GM19324 (cell line): ENCODE measurements around the gene TLE4.
A peak's percentile ranks its signal among the peaks of the same experiment; 100 is the strongest.
"Not testable (repeated sequence)": the region's sequence is repeated elsewhere in the genome, so short reads cannot be mapped to it uniquely, and the experiment has no call there.

ENCODE experiments used
- ATAC-seq: cut with Tn5 transposase; IDR thresholded peaks from one replicate; pipeline ENCODE4 v1.9.1; 2021; ENCODE audit warnings: mild to moderate bottlenecking, moderate library complexity; ENCODE audit not compliant: unreplicated experiment, low FRiP score

Gene TLE4

DNA sequence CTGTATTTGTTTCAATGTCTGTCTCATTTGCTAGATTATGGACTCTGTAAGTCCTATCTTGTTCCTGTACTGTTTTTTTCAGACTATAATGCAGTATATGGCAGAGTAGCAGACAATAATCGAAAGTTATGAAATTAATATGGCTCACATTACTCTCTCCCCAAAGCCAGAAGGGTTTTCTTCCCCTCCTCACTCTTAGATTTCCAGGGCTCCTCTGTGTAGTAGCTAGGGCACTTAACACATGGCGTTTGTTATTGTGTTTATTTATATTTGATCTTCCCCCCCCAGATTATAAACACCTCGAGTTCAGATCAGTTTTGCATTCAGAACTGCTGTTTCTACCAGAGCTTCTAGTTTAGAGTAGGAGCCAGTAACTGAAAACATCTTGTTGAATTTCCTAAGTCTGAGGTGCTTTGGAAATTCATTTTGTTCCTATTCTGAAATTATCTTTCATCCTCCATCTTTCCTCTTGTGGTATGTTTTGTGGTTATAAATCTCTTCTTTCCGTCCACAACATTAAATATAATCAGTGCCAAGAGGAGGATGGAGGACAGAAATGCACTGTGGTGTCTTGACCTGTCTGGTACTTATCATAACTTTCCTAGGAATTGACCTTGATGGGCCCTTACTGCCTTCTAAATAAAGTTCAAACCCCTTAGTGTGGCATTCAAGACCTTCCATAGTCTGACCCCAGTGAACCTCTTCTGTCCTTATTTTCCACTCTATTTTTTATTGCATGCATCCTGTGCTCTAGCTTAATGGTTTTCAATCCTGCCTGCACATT, 27.0 kb downstream of the TLE4 start:
- no peak for ATAC-seq

DNA sequence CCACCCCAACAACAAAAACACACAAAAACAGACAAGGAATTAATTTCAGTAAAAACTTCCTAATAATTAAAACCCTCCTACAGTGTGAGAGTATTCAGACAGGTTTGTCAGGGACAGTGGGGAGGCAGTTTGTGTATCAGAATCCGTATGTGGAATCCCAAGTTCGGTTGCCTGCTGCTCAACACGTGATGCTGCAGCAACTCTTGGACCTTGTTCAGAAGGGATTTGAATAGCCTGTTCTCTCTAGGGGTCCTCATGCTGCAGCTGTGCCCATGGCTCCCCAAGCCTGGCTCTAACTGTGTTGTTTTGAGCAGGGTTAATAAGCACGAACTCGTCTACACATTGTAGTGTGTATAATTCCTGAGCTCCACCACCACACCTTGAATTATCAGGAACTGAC, 28.7 kb downstream of the TLE4 start:
- no peak for ATAC-seq

DNA sequence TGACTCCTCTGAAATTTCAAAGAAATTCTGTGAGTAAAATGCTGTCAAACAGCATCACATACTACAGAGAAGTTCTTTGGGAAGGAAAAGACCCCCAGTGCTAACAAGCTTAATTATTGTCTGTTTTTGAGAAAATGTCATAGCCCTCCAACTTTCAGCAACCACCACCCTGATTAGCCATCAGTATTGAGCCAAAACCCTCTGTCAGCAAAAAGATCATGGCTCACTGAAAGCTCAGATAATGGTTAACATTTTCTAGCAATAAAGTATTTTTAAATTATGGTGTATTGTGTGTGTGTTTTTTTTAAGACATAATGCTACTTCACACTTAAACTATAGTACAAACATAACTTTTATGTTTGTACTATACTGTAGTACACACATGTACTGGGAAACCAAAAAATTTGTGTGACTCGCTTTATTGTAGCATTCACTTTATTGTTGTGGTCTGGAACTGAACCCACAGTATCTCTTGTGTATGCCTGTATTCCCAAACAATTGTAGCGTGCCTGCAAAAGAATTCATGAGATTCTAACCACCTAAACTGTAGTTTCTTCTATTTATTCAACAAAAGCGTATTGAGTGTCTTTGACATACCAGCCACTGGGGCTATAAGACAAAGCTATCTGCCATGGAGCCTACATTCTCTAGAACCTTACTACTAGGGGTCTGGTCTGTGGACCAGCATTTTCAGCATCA, 31.6 kb downstream of the TLE4 start:
- ATAC-seq, result no peak

DNA sequence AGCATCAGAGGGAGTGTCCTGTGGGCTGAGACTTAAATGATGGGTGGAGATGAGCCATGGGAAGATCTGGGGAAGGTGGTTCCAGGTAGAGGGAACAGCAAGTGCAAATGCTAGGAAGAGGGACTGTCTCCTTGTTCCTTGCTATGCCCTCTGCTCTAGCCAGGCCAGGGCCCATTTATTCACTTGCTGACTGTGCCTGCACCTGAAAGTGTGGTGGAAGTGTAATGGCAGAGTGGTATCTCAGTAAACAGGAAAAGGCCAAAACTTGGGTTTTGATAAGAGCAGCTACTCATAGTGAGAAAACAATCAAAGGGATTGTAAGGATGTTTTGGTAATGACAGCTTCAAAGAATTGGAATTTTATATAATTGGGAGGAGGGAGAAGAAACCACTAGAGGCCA, 32.4 kb downstream of the TLE4 start:
- no peak for ATAC-seq

DNA sequence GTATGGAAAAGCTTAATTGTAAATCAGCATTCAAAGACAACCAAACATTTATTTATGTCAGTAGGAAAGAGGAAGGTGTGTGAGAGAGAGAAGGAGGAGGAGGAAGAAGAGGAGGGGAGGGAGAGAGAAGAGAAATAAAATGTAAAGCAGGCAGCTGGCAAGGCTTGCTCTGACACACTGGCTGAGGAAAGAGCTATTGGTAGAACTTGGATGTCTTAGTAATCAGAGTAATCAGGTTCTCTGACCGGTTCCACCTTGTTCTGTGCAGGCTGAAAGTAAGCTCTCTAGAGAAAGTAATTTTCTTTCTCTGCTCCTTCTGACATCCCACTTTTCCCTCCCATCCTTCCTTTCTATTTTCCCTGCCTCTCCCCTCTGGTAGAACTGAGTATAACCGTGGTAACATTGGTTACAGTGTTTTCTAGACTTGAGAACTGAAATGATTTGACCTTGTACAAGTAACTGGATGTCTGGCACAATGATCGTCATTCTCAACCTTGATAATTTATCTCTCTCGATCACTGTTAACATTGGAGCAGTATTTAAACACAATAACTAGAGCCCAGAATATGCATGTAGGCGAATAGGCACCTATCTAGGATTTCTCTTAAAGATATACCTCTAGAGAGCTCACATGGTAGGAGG, 33.3 kb downstream of the TLE4 start:
- ATAC-seq, result no peak

DNA sequence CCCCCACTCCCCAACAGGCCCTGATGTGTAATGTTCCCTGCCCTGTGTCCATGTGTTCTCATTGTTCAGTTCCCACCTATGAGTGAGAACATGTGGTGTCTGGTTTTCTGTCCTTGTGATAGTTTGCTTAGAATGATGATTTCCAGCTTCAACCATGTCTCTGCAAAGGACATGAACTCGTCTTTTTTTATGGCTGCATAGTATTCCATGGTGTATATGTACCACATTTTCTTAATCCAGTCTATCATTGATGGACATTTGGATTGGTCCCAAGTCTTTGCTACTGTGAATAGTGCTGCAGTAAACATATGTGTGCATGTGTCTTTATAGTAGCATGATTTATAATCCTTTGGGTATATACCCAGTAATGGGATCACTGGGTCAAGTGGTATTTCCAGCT, 34.8 kb downstream of the TLE4 start:
- ATAC-seq, result not testable (repeated sequence)

DNA sequence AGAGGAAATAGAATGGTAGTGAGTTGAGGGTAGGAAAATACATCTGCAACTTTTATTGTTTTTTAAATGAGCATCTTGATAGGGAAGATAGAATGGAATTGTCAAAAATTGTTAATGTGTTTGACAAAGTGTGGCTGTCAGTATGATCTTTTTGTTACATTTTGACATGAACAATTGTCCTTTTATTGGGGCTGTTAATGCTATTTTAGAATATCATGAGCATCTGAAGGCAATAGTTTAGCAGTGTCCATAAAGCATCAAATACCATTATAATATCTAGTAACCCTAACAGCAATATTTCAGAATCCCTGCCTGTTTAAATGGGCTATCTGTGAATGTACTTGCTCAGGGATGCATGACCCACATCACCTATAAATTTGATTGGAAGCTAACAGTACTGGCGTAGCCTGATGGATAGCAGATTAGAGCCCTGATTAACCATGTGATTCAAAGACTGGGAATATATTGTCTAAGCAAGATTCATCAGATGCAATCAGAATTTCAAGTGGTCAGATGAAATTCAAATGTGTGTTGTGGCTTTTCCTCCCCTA, 37.8 kb downstream of the TLE4 start:
- ATAC-seq, result no peak

DNA sequence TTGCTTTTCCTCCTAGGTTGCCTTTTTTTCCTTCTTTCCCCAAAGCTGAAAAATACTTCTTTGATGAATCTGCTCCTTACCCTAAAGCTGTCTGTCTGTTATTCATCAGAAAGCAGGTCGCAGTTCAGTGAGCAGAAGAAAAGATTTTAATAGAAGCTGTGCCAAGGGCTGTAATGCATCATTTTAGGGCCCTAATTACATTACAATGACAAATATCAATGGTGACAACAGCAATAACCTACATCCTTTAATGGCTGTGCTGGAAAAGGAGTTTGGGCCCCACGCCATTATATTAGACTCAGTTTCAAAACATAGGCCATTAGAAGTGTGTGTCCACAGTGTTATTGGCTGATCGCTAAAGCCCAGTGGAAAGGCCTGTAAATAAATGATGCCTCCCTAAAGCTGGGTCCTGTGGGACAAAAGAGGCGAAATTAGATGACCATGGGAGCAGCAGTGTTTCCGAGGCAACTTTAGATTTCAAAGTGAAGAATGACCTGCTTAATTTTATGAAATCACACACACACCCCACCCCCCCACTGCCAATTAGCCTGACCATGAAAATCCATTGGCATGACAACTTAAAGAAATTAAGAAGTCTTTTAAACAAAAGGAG, 38.4 kb downstream of the TLE4 start:
- ATAC-seq, result no peak

DNA sequence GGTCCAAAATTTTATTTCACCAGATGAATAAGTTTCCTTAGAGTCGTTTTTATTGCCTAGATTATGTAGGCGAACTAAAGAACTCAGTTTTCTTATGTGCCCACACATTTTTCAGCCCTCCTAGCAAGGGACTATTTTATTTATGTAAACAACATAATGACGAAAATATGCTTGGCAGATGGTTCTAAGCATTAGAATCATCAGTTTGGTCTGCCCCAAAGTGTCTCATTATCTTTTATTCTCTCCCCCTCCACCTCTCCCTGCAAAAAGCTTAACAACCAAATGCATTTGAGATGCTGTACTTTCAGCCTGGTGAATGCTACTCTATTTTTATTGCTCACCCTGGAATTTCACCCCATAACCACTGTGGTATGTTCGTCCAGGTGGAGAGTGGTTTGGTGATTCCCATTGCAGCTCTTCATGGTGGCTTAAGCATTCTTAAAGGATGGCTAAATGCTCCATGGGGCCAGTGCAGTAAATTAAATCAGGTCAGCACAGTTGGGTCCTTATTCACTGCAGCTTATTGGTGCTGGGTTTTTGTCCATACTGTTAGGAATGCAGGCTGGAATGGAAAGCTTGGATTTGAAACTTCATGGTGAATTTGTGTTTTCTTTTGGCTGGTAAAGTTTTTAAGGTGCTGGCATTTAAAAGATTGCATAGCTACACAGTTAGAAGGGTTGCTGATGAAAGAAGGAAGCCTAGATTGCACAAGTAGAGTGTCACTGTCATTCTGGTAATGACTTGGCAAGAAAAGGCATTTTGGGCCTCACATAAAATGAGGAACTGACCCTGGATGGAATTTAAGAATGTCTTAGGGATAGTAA, 39.2 kb downstream of the TLE4 start:
- ATAC-seq, result no peak

DNA sequence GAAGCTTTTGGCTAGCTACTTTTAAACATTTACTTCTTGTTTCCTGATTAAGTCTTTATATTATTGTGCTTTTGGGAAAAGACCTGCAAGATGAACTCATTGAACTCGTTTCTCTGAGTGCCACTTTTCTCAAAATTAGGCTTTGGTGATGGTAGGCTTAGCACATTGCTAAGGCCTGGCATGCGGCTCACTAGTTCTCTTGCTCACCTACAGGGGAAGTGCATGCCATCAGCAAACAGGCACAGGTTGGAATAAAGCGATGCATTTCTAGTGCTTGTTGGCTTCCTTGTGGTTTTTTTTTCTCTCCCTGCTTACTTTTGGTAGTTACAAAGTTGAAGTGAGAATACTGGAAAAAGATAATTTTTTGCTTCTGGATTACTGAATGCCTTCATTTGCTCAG, 41.4 kb downstream of the TLE4 start:
- ATAC-seq, result no peak

DNA sequence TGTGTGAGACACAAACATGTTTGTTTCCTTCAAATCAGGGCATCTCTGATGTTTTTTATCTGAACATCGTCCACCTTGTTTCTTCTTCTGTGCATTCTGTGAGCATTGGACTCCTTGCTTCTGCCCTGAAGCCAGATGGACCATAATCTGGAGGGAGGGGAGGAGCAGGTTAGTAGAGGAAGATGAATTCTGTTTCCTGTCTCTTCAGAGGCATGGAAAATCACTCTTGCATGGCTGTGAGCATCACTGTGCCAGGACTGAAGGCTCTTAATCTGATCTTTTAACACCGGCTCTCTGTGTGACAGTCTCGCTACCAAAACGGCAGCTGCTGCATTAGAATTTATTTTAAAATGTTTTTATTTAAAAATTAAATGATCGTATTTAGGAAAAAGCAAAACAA, 43.3 kb downstream of the TLE4 start:
- ATAC-seq, result no peak

DNA sequence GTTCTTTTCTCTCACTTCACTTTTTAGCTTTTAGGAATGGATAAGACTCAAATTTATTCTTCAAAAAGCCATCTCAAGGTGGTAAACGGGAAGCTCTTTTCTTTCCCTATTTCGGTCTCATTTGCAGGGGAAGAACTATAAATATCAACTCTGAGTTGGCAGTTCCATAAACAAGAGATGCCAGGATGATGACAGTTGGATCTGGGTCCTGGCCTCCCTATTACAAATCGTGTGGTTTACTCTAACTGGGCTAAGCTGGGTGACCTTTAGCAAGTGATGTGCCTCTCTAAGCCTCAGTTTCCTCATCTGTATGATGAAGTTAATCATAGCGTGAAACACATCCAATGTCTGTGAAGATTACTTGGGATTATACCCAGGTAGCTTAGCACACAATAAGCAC, 44.2 kb downstream of the TLE4 start:
- ATAC-seq, result no peak

DNA sequence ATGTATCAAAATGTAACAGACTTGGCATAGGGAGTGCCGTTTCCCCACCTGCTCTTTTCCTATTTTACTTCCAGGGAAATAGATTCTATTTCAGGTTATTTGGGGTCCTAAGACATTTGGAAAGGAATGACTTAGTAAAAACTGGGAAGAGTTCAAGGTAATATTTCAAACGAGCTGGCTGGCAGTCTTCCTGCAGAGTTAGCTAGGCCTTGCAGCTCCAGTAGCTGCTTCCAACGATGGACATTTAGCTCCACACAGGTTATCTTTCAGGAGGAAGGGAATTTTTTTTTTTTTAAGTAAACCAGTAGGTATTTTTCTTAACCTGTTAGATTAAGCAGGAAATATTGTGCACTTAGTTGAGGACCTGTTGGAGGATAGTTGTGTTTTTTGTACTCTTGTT, 45.2 kb downstream of the TLE4 start:
- ATAC-seq, result no peak

DNA sequence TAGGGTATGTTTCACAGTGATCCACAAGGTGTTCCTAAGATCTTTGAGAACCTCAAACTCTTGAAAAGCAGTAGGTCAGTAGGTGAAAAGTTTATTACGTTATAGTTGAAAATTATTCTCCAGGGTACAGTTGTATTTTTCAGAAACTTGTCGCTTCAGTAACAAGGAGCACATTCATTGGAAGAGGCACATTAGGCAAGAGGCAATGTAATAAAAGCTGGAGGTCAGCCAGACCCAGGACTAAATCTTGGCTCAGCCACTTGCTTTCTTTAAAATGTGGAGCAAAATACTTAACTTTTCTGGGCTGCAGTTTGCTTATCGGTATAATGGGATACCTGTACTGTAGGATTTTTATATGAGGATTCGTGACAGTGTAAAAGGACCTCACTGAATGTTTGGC, 45.6 kb downstream of the TLE4 start:
- no peak for ATAC-seq

DNA sequence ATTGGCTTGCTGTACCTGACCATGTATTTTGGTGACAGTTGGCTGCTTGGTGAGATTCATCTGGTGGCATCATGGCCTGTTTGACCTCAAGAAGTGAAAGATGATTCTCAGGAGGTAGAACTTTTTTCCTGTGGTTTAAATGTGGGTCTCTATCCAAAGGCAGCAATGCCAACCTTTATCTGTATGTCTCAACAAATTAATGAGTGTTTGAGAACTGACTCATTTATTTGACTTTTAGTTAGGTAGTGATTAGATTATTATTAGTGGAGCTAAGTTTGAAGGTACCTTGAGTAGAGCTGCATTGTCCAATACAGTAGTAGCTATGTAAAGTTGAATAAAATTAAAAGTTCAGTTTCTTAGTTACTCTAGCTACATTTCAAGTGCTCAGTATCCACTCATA, 48.2 kb downstream of the TLE4 start:
- ATAC-seq, result no peak

DNA sequence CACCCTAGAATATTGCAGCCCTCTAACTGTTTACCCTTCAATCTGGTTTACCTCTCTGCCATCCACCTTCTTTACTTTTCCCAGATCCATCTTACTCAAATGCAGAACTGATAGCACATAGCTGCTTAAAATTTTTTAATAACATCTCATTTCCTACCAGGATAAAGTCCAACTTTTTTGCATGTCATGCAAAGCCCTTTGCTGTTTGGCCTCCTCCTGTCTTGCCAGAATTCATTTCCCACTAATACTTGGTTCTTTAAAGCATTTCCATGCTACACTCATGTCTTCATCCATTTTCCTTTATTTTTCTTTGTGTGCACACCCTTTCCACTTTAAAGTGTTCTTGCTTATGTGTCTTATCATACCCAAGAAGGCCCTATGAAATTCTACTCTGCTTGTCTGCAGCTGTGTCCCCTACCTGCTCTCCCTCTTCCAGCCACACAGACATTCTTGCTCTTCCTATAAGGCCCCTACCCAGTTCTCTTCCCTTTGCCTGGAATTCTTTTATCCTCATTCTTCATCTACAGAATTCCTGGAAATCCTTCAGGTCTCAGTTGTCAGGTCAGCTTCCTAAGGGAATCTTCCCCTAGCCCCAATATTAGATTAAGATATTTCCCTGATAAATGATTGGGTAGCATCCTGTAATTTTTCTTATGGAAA, 50.3 kb downstream of the TLE4 start:
- ATAC-seq, result no peak

DNA sequence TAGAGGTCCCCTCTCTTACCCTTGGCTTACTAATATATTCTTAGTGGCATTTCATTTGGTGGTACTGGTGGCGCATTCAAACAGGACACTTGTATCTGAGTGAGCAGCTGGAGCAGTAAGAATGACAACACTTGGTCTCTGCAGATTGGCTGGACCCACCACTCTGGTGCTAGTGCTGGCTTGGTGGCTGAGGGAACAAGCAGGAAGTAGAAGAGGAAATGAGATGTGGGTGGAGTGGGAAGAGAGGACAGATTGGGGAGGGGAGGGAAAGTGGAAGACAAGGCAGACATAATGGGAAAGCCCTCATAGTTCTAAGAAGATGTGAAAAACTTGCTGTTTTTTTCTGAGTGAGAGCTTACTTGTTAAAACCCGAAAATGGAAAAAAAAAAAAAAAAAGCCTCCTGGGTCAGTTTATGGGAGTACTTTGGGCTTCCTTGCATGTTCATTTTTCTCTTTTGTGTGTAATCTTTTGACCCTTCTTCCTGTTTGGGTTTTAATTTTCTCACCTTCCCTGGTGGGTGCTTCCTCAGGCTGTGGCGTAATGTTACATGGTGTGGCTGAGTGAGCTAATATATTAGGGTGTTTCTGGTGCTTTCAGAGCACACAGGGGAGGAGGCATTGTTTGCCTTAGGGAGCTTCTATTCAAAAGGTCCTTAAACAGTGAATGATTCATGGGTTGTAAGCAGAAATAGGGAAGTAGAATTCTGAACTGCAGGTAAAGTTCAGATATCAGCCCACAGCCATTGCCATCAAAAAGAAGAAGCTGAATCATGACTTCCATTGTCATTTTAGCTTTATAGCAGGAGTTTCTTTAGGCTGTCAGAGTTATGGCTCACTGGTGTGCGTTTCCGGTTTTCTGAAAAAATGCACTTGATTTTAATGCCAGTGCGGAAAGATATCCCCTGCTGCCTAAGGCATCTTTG, 52.3 kb downstream of the TLE4 start:
- peak; percentile 90 for ATAC-seq

DNA sequence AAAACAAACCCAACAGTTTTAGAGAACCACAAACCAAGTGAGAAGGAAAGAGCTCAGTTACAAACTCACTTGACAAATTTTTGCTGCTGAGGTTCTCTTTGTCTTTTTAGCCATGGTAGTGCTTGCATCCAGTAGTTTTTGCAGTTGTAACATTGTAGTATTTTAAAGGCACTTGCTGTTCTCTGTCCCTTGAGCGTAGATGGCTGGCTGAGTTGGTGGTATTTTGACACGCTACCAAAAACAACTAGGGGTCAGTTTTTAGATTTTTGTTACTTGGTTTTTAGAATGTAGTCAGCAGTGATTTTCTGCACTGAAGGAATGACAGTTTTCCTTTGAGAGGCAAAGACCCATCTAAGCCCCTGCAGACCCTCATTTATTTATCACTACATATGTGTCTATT, 58.0 kb downstream of the TLE4 start:
- no peak for ATAC-seq
